Measurements from ENCODE around the gene EPHB6.

DNA sequence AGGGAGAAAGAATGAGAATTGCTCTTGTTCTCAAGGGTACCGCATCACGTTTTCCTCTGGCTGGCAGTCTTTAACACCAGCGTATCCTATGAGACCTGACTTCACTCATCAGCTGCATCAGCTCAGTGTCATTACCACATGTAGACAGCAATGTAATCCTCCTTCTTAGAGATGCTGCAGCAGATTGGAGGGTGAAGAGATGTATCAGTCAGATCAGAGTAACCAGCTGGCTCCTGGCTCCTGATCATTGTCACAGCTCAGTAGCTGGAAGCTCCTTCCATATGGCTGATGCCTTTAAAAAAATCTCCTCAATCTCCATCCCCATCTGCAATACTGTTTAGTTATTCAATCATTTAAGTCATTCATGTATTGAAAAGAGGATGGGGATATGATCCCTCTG, 39.7 kb upstream of the EPHB6 start:
- TF ChIP-seq, protein P1, sequence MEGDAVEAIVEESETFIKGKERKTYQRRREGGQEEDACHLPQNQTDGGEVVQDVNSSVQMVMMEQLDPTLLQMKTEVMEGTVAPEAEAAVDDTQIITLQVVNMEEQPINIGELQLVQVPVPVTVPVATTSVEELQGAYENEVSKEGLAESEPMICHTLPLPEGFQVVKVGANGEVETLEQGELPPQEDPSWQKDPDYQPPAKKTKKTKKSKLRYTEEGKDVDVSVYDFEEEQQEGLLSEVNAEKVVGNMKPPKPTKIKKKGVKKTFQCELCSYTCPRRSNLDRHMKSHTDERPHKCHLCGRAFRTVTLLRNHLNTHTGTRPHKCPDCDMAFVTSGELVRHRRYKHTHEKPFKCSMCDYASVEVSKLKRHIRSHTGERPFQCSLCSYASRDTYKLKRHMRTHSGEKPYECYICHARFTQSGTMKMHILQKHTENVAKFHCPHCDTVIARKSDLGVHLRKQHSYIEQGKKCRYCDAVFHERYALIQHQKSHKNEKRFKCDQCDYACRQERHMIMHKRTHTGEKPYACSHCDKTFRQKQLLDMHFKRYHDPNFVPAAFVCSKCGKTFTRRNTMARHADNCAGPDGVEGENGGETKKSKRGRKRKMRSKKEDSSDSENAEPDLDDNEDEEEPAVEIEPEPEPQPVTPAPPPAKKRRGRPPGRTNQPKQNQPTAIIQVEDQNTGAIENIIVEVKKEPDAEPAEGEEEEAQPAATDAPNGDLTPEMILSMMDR (IDR thresholded peaks at IDR 0.05): no peak
- no peak for TF ChIP-seq POLR2A (IDR thresholded peaks at IDR 0.05)

Data from lower leg skin (tissue), 3 donors.